ENCODE data around the gene ZNF766. TPM values are rescaled to one million over a fixed set of nuclear protein-coding genes. Genes with fewer than 3 reads are reported as not detected.

The ZNF766 gene
- total RNA-seq, 4 donors from 2014 or later: 7.7 to 11.4 (median 9.0) TPM

DNA sequence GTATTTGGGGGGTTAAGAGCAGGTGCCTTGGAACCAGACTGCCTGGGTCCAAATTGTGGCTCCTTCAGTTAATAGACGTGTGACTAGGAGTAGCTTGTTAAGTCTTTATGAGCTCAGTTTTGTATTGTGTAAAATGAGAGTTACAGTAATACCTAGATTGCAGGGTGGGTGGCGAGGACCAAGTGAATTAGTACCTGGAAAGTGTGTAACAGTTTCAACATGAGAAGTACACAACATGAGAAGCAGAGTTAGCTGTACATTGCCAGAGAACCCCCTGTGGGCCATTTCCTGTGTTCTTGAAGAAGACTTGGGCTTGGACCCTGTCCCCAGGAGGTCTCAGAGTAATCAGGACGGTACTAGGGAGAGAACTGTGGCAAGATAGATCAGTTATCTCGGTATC lies 42.7 kb upstream of the ZNF766 start:
- 83 to 86% methylated on average over 4 of the region's 4 CpGs for WGBS, 2 donors
- H3K27me3 ChIP-seq: no peaks in the 10 kb centered on the region
- no peaks in the 10 kb centered on the region for H3K4me1 ChIP-seq
- no peak overlapping the region for H3K27ac ChIP-seq
- H3K9me3 ChIP-seq: no peaks in the 10 kb centered on the region
- no peak for DNase-seq (ENCODE audit: low spot score in 2 of 2)
- TF ChIP-seq POLR2A (IDR thresholded peaks at IDR 0.05) (no peak), EP300 (IDR thresholded peaks at IDR 0.05) (no peak)
- TF ChIP-seq, protein P1, sequence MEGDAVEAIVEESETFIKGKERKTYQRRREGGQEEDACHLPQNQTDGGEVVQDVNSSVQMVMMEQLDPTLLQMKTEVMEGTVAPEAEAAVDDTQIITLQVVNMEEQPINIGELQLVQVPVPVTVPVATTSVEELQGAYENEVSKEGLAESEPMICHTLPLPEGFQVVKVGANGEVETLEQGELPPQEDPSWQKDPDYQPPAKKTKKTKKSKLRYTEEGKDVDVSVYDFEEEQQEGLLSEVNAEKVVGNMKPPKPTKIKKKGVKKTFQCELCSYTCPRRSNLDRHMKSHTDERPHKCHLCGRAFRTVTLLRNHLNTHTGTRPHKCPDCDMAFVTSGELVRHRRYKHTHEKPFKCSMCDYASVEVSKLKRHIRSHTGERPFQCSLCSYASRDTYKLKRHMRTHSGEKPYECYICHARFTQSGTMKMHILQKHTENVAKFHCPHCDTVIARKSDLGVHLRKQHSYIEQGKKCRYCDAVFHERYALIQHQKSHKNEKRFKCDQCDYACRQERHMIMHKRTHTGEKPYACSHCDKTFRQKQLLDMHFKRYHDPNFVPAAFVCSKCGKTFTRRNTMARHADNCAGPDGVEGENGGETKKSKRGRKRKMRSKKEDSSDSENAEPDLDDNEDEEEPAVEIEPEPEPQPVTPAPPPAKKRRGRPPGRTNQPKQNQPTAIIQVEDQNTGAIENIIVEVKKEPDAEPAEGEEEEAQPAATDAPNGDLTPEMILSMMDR (IDR thresholded peaks at IDR 0.05): no peak
- H3K4me3 ChIP-seq: no peak overlapping the region
- H3K36me3 ChIP-seq: peaks cover 4 to 84% (median 28%) of the 10 kb centered on the region in 3 donors

DNA sequence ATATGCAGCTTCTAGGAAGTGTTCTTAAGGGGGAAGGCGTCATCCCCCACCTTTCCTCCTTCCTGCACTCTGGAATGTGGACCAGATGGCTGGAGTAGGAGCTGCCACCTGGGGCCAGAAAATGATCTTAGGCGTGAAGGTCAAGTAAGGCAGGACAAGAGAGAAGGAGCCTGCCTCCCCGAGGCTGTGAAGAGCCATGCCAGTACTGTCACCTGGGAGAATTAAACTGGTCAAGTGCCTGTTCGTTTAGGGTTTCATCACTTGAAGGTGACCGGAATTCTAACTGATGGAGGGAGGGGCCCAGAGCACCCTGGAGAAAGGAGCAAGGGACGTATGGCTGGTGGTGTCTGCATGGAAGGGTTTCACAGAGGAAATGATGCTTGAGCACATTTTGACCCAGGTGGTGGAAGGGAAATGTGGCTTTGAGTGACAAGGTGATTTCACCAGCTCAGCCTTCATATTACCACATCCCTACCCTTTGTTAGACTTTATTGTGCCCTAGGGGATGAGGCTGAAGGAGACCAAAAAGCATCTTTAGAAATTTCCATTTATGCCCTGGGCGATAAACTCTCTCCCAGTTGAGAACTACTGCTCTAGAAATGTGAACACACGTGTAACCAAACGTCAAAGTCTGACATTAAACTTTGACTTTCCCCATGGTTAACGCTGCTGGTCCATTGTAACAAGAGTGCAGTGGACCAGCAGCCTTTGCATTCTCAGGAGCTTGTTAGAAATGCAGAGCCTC lies 42.0 kb upstream of the ZNF766 start:
- DNase-seq (ENCODE audit: low spot score in 2 of 2): no peak
- H3K27me3 ChIP-seq: no peaks in the 10 kb centered on the region
- no peaks in the 10 kb centered on the region for H3K9me3 ChIP-seq
- H3K36me3 ChIP-seq: peaks cover 2 to 77% (median 28%) of the 10 kb centered on the region in 3 donors
- TF ChIP-seq, protein P1 (IDR thresholded peaks at IDR 0.05): no peak
- TF ChIP-seq EP300 (IDR thresholded peaks at IDR 0.05): no peak
- no peak for TF ChIP-seq POLR2A (IDR thresholded peaks at IDR 0.05)
- WGBS, 2 donors: 73 to 79% methylated on average over 10 of the region's 10 CpGs
- no peaks in the 10 kb centered on the region for H3K4me1 ChIP-seq
- no peak overlapping the region for H3K27ac ChIP-seq
- no peak overlapping the region for H3K4me3 ChIP-seq

DNA sequence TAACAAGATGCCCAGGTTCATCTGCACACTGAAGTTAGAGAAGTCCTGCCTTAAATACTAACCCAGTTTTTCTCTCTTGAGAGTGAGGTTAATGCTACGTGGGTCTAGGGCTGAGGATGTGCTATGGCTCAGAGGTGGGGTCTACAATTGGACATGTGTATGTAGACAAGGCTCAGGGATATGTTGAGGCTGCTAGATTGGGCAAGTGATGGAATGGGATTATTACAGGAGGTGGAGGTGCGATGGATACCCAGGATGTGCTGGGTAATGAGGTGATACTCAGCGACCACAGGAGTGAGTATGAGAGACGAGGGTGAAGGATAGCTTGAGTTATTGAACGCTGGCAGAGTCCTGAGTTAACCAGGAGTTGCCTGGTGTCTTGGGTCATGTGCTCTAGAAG lies 41.4 kb upstream of the ZNF766 start:
- no peak overlapping the region for H3K27ac ChIP-seq
- no peaks in the 10 kb centered on the region for H3K27me3 ChIP-seq
- peaks cover 2 to 71% (median 28%) of the 10 kb centered on the region in 3 donors for H3K36me3 ChIP-seq
- WGBS, 2 donors: 83 to 87% methylated on average over 5 of the region's 5 CpGs
- no peak for DNase-seq (ENCODE audit: low spot score in 2 of 2)
- no peak overlapping the region for H3K4me3 ChIP-seq
- TF ChIP-seq POLR2A (IDR thresholded peaks at IDR 0.05): no peak
- no peak for TF ChIP-seq EP300 (IDR thresholded peaks at IDR 0.05)
- no peaks in the 10 kb centered on the region for H3K9me3 ChIP-seq
- no peaks in the 10 kb centered on the region for H3K4me1 ChIP-seq

DNA sequence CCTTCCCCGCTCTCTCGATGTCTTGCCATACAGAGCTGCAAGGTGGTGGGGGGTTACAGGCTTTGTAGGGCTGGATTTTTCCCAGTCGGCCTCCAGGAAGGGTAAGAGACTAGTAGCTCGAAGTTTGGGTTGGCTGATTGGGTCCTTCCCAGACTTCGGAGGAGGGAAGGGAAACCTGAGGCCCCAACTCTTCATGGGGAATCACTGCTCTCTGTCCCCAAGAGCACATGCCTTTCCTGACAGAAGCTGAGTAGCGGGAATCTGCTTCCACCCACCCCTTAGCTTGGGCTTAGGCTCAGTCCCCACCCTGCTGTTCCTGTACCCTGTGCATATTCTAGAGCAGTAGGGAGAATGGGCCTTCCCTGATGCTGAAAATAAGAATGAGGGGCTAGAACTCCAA lies 39.9 kb upstream of the ZNF766 start:
- Histone ChIP-seq H3K27me3 (no peaks in the 10 kb centered on the region), H3K9me3 (no peaks in the 10 kb centered on the region), H3K36me3 (peaks cover 2 to 55% (median 23%) of the 10 kb centered on the region in 3 donors), H3K4me1 (no peaks in the 10 kb centered on the region), H3K4me3 (no peak overlapping the region), H3K27ac (no peak overlapping the region)
- 84% methylated on average over 6 of the region's 6 CpGs for WGBS, 2 donors
- DNase-seq (ENCODE audit: low spot score in 2 of 2): no peak
- TF ChIP-seq POLR2A (IDR thresholded peaks at IDR 0.05): no peak
- no peak for TF ChIP-seq EP300 (IDR thresholded peaks at IDR 0.05)
- TF ChIP-seq, protein P1 (IDR thresholded peaks at IDR 0.05): no peak

DNA sequence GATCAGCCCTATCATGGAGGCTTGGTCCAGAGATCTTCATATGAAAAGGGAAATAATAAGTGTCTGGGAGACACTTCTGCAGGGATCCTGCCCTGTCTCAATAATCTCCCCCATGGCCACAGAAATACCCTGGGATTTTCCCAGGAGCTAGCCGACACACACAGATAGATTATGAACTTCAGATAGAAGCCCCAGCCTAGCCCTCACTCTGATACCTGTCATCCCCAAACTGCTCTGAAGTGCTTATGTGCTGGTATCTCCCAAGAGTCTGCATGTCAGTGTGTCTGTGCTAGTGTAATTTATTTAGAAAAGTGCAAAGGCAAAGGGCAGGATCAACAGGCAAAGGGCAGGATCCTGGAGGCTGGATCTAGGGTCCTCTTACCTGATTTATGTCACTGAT lies 38.7 kb upstream of the ZNF766 start:
- whole genome bisulfite sequencing, 2 donors: 82 to 85% methylated on average over 1 of the region's 1 CpG

More for the DNA sequence above, 38.7 kb upstream of the ZNF766 start:
- no peak for DNase-seq (ENCODE audit: low spot score in 2 of 2)
- TF ChIP-seq POLR2A (IDR thresholded peaks at IDR 0.05): no peak
- no peak for TF ChIP-seq EP300 (IDR thresholded peaks at IDR 0.05)
- TF ChIP-seq, protein P1 (IDR thresholded peaks at IDR 0.05): no peak
- Histone ChIP-seq H3K9me3 (no peaks in the 10 kb centered on the region), H3K36me3 (peaks cover 2 to 44% (median 15%) of the 10 kb centered on the region in 3 donors), H3K27me3 (no peaks in the 10 kb centered on the region), H3K4me3 (no peak overlapping the region), H3K4me1 (no peaks in the 10 kb centered on the region), H3K27ac (no peak overlapping the region)
